Osteoblast (primary cell): Measurements from ENCODE around the gene EIF4G3. TPM values are rescaled to one million over a fixed set of nuclear protein-coding genes. Genes with fewer than 3 reads are reported as not detected.

Source experiments
- DNase-seq: peaks from one replicate; pipeline ENCODE4 v3.0.0; 2011; ENCODE audit warnings: low spot score, mixed read lengths; ENCODE audit not compliant: insufficient read length; ENCODE audit errors: missing footprints
- H2AFZ ChIP-seq: 2 replicates; pipeline ENCODE4 v1.6.0; 2011; ENCODE audit warnings: mild to moderate bottlenecking, low read length
- H3K27ac ChIP-seq: 2 replicates; pipeline ENCODE4 v1.5.1; 2011; ENCODE audit warnings: mild to moderate bottlenecking, low read depth, low read length, moderate library complexity
- H3K27me3 ChIP-seq: 2 replicates; pipeline ENCODE4 v1.6.0; 2012; ENCODE audit warnings: mild to moderate bottlenecking, control low read depth, inconsistent platforms, low read length, moderate library complexity; ENCODE audit not compliant: insufficient read depth
- H3K36me3 ChIP-seq: 2 replicates; pipeline ENCODE4 v1.5.1; 2011; ENCODE audit warnings: mild to moderate bottlenecking, low read length, control low read depth, moderate library complexity; ENCODE audit not compliant: insufficient read depth
- H3K4me1 ChIP-seq: 2 replicates; pipeline ENCODE4 v1.5.1; 2011; ENCODE audit warnings: mild to moderate bottlenecking, low read length, control low read depth, moderate library complexity; ENCODE audit not compliant: insufficient read depth
- H3K4me2 ChIP-seq: 2 replicates; pipeline ENCODE4 v1.6.0; 2011; ENCODE audit warnings: mild to moderate bottlenecking, low read length; ENCODE audit not compliant: insufficient read depth
- H3K4me3 ChIP-seq: fragments of 200-600 bp; sonication (generic); 3 replicates; pipeline ENCODE4 v1.5.1; 2012; ENCODE audit warnings: mild to moderate bottlenecking, low read length, inconsistent platforms; ENCODE audit not compliant: insufficient read depth
- H3K79me2 ChIP-seq: 2 replicates; pipeline ENCODE4 v1.6.0; 2012; ENCODE audit warnings: mild to moderate bottlenecking, low read length, control low read depth, inconsistent platforms; ENCODE audit not compliant: insufficient read depth
- H3K9me3 ChIP-seq: 2 replicates; pipeline ENCODE4 v1.5.1; 2011; ENCODE audit warnings: low read depth, low read length, control low read depth
- H4K20me1 ChIP-seq: 2 replicates; pipeline ENCODE4 v1.6.0; 2012; ENCODE audit warnings: mild to moderate bottlenecking, low read length, control low read depth; ENCODE audit not compliant: insufficient read depth
- CTCF ChIP-seq: IDR thresholded peaks from 2 replicates; pipeline ENCODE4 v1.5.1; 2011; ENCODE audit warnings: mild to moderate bottlenecking, low read depth, low read length, moderate library complexity; ENCODE audit errors: extremely low read depth
- total RNA-seq: library from RNA; depleted of rRNA; stranded (reverse); fragments of >200 nt; gene quantifications from 2 replicates; pipeline ENCODE4 v1.2.3, GENCODE V29; 2012

EIF4G3 gene
- total RNA-seq, 1 donor: 55.0 TPM

DNA sequence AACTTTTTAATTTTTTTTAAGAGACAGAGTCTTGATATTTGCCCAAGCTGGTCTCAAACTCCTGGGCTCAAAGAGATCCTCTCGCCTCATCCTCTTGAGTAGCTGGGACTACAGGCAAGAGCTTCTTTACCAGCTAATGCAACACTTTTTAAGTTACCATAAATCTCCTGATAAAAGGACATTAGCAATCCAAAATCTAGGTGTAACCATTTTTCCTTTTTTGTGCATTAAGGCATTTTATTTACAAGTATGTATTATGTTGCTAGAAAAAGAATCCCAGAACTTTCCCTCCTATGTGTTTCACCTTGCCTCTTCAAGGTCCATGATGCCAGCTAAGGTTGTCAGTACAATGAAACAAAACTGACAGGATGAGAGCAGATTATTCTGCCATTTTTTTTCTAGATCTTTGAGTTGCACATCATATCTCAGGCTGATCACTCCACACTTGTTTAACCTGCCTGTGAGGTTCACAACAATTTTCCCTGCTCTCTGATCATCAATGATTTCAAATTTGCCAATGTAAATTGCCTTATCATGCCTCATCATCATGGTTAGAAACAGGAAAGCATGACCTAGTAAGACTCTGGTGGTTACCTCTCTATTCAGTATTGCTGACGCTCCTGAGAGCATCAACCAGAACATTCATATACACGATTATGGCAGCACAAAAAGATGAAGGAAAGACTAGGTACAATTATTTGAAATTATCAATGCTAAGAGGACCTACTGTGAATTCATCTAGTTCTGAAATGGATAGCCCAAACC is 173.2 kb downstream of the EIF4G3 start:
- DNase-seq: no peak
- no peak overlapping the region for H3K27ac ChIP-seq
- H3K9me3 ChIP-seq: no peaks in the 10 kb centered on the region
- H3K4me1 ChIP-seq: no peaks in the 10 kb centered on the region
- H4K20me1 ChIP-seq: peaks cover 14% of the 10 kb centered on the region
- no peaks in the 10 kb centered on the region for H3K27me3 ChIP-seq
- H3K4me2 ChIP-seq: no peak overlapping the region
- no peak overlapping the region for H2AFZ ChIP-seq
- no peak for TF ChIP-seq CTCF
- peaks cover 33% of the 10 kb centered on the region for H3K79me2 ChIP-seq
- H3K36me3 ChIP-seq: no peaks in the 10 kb centered on the region
- no peak overlapping the region for H3K4me3 ChIP-seq

- no peak for DNase-seq
- Histone ChIP-seq H3K4me3 (no peak overlapping the region), H3K9me3 (no peaks in the 10 kb centered on the region), H3K79me2 (peaks cover 23% of the 10 kb centered on the region), H2AFZ (no peak overlapping the region), H3K4me1 (no peaks in the 10 kb centered on the region), H3K4me2 (no peak overlapping the region), H4K20me1 (peaks cover 1% of the 10 kb centered on the region), H3K27ac (no peak overlapping the region), H3K36me3 (no peaks in the 10 kb centered on the region), H3K27me3 (no peaks in the 10 kb centered on the region)
- TF ChIP-seq CTCF: no peak
Observed at GRCh38 chr1:21001042-21001441, 175.7 kb downstream of the EIF4G3 start.

DNA sequence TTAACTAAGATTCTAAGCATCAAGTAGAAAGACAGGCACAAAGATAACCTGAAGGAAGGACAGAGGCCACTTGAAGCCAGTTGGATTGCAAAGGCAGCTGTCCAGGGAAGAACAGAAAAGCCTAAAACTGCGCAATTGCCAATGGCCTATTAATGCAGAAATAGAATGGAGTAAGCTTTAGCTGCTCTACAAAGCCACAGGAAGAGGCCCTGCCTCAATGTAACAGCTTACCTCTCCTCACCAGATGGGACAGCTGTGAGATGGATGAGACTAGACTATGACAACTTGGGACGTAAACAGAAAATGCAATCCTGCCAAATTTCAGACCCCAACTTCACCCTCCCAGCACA is 176.5 kb downstream of the EIF4G3 start:
- Histone ChIP-seq H4K20me1 (no peaks in the 10 kb centered on the region), H2AFZ (no peak overlapping the region), H3K4me1 (no peaks in the 10 kb centered on the region), H3K79me2 (peaks cover 16% of the 10 kb centered on the region), H3K9me3 (no peaks in the 10 kb centered on the region), H3K4me3 (no peak overlapping the region), H3K27ac (no peak overlapping the region), H3K36me3 (no peaks in the 10 kb centered on the region), H3K4me2 (no peak overlapping the region), H3K27me3 (no peaks in the 10 kb centered on the region)
- no peak for TF ChIP-seq CTCF
- no peak for DNase-seq

- Histone ChIP-seq H3K4me1 (no peaks in the 10 kb centered on the region), H3K79me2 (peaks cover 14% of the 10 kb centered on the region), H3K36me3 (no peaks in the 10 kb centered on the region), H3K27me3 (no peaks in the 10 kb centered on the region), H4K20me1 (no peaks in the 10 kb centered on the region), H3K4me3 (no peak overlapping the region), H2AFZ (no peak overlapping the region), H3K9me3 (no peaks in the 10 kb centered on the region), H3K27ac (no peak overlapping the region), H3K4me2 (no peak overlapping the region)
- DNase-seq: no peak
- TF ChIP-seq CTCF: no peak
Observed at GRCh38 chr1:20999525-21000244, 177.0 kb downstream of the EIF4G3 start.
